ENCODE results near the gene CNN1.

DNA sequence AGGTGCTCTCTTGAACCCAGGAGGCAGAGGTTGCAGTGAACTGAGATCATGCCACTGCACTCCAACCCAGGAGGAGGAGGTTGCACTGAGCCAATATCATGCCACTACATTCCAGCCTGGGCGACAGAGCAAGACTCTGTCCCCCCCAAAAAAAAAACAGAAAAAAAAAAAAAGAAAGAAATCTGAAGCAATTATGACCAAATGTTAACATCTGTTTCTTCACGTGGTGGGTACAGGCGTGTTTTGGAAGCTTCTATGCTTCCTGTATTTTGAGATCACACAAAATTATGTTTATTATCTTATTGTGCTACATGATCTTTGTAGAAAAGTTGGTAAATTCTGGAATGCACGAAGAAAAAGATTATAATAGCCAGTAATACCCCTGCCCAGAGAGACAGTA, 41.5 kb downstream of the CNN1 start:
- no peak for TF ChIP-seq ELF4 (IDR thresholded peaks at IDR 0.05)
- TF ChIP-seq BHLHE40 (IDR thresholded peaks at IDR 0.05; ENCODE audit: borderline replicate concordance) = no peak
- TF ChIP-seq CTBP1 (IDR thresholded peaks at IDR 0.05; ENCODE audit: borderline replicate concordance) = no peak
- TF ChIP-seq ARNT (IDR thresholded peaks at IDR 0.05) = no peak
- no peak for TF ChIP-seq FOXK2 (IDR thresholded peaks at IDR 0.05)
- TF ChIP-seq, protein P1, sequence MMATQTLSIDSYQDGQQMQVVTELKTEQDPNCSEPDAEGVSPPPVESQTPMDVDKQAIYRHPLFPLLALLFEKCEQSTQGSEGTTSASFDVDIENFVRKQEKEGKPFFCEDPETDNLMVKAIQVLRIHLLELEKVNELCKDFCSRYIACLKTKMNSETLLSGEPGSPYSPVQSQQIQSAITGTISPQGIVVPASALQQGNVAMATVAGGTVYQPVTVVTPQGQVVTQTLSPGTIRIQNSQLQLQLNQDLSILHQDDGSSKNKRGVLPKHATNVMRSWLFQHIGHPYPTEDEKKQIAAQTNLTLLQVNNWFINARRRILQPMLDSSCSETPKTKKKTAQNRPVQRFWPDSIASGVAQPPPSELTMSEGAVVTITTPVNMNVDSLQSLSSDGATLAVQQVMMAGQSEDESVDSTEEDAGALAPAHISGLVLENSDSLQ (IDR thresholded peaks at IDR 0.05) = no peak
- no peak for TF ChIP-seq SP1 (IDR thresholded peaks at IDR 0.05)
- TF ChIP-seq NFRKB (IDR thresholded peaks at IDR 0.05) = no peak

Data from HEK293T (cell line).